GM18508 (cell line): Measurements from ENCODE around the gene EPHA1.

ENCODE experiments used
- ATAC-seq: cut with Tn5 transposase; IDR thresholded peaks from one replicate; pipeline ENCODE4 v1.9.1; 2021; ENCODE audit warnings: moderate number of reproducible peaks; ENCODE audit not compliant: insufficient read depth, unreplicated experiment

Gene EPHA1

GRCh38 chr7:143380260-143380645, 28.4 kb downstream of the EPHA1 start:
- peak; percentile 42 for ATAC-seq

- ATAC-seq, result peak; percentile 7
Measured at GRCh38 chr7:143379611-143380259, 28.9 kb downstream of the EPHA1 start.

GRCh38 chr7:143376396-143376795, 32.3 kb downstream of the EPHA1 start:
- no peak for ATAC-seq

GRCh38 chr7:143375298-143376034, 33.2 kb downstream of the EPHA1 start:
- ATAC-seq, result no peak

- ATAC-seq, result no peak
Measured at GRCh38 chr7:143374561-143374960, 34.1 kb downstream of the EPHA1 start.

DNA sequence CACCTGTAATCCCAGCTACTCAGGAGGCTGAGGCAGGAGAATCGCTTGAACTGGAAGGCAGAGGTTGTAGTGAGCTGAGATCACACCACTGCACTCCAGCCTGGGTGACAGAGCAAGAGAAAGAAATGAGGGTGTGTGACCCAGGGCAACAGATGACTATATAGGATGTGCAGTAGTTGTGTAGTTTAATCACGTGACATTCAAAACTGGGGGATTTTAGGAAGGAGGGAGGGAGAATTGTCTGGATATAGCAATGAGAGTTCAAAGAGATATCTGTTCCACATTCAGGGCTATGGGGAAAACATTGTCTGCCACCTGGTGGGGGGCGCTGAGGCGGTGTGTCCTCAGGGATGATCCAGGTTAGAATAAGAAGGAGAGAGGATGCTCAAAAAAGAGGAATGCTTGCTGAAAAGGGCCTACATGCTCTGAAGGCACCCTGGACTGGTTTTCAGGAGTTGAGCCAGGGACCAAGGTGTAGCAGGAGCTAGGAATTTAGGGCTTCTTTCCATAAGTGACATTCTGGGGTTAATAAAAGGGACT, 35.3 kb downstream of the EPHA1 start:
- no peak for ATAC-seq

GRCh38 chr7:143372070-143372469, 36.6 kb downstream of the EPHA1 start:
- no peak for ATAC-seq

- no peak for ATAC-seq
Measured at GRCh38 chr7:143369678-143370651, 38.7 kb downstream of the EPHA1 start.

DNA sequence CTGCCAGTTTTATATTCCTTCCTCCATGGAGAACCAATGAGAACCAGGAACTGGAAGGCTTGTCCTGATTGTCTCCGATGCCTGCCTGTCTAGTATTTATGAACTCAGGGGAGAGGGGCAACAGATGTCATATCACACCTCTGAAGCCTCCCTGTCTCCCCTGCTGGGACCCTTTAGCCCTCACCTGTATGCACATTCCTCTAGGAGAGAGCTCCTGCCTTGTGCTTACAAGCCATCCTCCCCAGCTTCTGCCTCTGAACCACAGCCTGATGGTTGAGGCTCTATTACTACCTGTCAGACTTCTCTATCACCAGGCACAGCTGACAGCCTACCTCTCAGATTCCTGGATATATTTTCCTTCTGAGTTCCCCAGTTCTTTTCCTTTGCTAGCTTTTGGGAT, 40.3 kb downstream of the EPHA1 start:
- ATAC-seq, result no peak

DNA sequence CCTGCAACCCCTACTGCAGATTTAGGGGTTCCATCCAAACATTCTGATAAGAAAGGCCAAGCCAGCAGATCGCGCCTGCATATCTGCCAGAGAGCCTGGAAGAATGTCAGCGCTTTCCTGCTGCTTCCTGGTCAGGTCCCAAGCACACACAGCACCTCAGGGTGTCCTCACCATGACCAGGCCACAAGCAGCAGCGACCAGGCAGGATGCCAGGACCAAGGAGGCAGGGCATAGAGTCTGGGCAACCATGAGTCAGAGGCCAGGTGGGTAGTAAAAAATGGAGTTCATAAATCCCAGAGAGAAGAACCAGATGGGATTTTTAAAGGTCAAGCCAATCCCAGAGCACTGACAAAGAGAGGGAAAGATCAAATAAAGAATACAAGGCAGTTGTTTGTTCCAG, 40.7 kb downstream of the EPHA1 start:
- no peak for ATAC-seq

DNA sequence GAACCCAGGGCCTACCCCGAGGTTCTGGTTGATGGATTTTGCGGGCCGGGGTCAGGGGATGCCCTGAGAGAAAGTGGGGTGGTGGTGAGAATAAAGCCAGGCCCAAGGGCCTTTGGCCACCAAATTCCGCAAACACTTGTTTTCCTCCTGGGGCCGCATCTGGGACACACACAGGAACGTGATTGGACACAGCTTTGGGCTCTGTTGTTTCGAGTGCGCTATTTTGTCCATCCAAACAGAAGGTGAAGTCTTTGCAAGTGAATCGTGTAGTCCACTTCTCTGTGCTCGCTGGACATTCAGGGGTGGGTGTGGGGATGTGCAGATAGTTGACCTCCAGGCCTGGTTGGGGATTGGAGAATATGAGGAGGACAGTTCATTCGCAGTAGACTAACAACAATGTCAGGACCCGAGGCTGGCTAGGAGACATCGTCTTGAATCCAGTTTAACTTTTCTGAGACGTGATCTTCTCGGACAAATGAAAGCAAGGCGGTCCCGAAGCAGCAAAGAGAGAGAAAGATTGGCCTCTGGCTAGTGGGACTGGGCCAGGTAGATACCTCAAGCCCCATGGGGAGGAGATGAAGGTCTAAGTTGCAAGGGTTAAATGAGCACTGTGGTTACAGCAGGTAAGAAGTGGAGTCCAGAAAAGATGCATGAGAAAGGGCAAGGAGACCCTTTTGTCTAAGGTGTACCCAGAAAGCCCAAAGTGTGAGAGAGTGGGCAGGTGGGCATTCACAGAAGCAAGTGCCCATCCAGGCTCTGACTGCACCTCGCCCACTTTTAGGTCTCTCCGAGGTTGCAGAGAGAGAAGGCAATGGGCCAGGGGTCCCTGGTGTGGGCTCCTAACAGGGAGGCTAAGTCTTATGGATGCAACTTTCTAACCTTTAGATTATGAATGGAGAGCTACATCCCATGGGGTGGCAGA, 45.4 kb downstream of the EPHA1 start:
- no peak for ATAC-seq

GRCh38 chr7:143362131-143363015, 46.3 kb downstream of the EPHA1 start, which contains the start of gene FAM131B:
Gene FAM131B (minus strand): TSS chr7:143362713. CDS start chr7:143362603, 110 bp downstream.
- ATAC-seq, result no peak

- no peak for ATAC-seq
Measured at GRCh38 chr7:143361552-143362130, 47.0 kb downstream of the EPHA1 start.

DNA sequence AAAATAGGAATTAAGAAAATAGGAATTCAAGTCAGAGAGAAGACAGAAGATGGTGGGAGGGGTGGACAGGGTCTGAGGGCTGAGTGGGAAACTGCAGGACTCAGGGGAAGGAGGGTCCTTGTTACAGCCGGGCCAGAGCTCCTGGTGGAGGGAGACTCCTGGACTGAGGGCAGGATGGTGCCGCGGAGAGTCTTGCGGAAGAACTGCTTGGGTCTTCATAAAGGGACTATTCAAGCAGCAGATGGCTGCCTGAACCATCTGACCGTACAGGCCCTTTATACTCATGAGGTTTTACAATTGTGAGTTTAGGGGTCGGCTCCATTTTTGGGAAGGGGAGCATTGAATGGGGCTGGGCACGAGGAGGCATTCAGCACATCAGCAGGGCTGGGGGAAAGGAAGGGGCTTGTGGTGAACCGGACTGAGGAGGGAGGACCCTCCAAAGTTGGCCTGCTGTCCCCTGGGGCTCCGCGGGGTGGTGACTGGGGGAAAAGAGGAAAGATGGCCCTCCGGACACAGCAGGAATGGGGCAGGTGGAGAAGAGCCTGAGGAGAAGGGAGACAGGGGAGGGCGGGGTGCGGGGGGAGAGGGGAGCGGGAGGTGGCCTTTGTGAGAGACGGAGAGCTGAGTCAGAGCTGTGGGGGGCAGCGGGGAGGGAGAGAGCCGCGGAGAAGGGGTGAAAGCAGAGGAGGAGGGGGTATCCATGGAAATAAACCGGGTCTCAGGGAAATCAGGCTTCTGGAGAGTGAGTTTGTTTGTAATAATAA, 47.7 kb downstream of the EPHA1 start:
- ATAC-seq, result no peak

DNA sequence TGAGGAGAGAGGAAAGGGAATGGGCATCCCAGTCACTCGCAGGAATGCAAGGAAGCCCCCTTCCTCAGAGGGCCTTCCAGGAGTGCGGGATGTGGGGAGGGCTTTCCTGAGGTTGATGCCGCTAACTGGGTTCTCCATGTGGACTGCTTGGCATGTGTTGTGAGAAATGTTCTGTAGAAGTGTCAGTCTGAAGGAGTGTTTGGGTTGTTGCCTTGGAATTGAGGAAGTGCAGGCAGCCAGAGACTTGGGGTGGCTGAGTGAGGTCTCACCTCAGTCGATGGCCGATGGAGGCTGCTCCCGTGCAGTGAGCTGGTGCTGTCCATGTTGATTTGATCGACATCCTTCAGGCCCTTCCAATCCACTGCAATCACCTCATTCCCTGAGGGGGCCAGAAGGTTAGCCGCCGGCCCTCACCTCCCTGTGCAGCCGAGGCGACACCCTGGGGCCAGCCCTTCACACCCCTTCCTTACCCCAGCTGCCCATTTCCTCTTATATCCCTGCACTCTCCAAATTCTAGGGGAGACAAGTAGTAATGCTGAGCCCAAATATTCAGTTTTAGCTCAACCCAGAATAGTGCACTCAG, 48.8 kb downstream of the EPHA1 start:
- ATAC-seq, result no peak

- no peak for ATAC-seq
Measured at GRCh38 chr7:143358626-143359025, 50.0 kb downstream of the EPHA1 start.

DNA sequence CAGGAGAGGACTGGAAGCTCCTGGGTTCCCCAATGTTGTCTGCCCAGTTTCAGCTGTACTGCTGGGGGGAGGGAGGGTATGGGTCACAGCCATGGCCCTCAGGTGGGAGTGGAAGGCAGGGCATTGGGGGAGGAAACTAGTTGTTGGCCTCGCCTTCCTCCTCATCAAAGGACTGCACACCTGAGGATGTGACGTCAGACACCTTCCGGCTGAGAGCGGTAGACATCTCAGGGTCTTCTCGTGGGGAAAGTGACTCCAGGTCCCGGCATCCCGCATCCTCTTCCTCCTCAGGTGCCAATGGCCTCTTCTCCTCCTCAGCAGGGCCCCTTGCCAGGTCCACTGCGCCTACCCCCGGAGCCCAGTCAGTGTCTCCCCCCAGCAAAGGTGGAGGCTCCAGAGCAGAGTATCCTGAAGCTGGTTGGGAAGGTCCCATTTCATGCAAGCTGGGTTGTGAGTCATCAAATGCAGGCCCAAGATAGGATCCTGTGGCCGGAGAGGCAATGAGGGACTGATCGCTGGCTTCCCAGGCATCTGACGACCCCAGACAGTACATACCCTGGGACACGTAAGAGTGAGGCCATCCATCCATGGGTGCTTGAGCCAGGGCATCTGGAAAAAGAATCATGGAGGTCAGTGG, 52.1 kb downstream of the EPHA1 start:
- ATAC-seq, result no peak
